Measurements from ENCODE around the gene ITPR2. TPM values are rescaled to one million over a fixed set of nuclear protein-coding genes. Genes with fewer than 3 reads are reported as not detected.

Gene ITPR2
- total and polyA plus RNA-seq, 2 of the 8 experiments (the other 6 are each of a cell fraction or from before 2014, with no cell fraction given) = 4.1 to 48.3 TPM

- H3K9ac ChIP-seq (replicated peaks in 1 of 4; ENCODE audit: extremely low read depth in 1 of 4, low read depth in 3 of 4, low read length in 3 of 4) = no peak overlapping the region
- H3K27me3 ChIP-seq (replicated peaks in 1 of 4; ENCODE audit: control insufficient read depth in 3 of 4, extremely low read depth in 1 of 4, insufficient read depth in 3 of 4, low read length in 3 of 4) = no peaks in the 10 kb centered on the region
- ChIA-PET CTCF (ENCODE audit: partially characterized antibody) (interaction anchor here (1.2 kb wide), 1 partner anchor 30 kb away, joined by 5 read pairs; no protein-coding TSS in a partner anchor), POLR2A (ENCODE audit: partially characterized antibody) (no interaction called here)
- H3K79me2 ChIP-seq (ENCODE audit: control insufficient read depth in 1 of 2, insufficient read depth in 2 of 2, low read length in 2 of 2) = peaks cover 0 to 12% of the 10 kb centered on the region in 2 experiments; a peak in 2 of 4 replicates
- H2BK120ac ChIP-seq (replicated peaks; ENCODE audit: low read depth, low read length) = no peak overlapping the region
- no peaks in the 10 kb centered on the region for H3K23me2 ChIP-seq (ENCODE audit: low read depth, low read length)
- H3K4ac ChIP-seq (replicated peaks; ENCODE audit: insufficient read length, low read depth, low read length) = no peak overlapping the region
- no peak overlapping the region for H2BK15ac ChIP-seq (ENCODE audit: low read length)
- no peak overlapping the region for H2BK20ac ChIP-seq (ENCODE audit: low read length)
- no peak overlapping the region for H3K4me2 ChIP-seq (ENCODE audit: insufficient read depth in 1 of 2, low read depth in 2 of 2, low read length in 2 of 2)
- DNase-seq (ENCODE audit: low read depth in 1 of 2, low spot score in 2 of 2) = no peak
- no peak overlapping the region for H4K91ac ChIP-seq (replicated peaks; ENCODE audit: insufficient read length, low read length)
- 0 out of 2 replicates have a peak, but pooled peaks cover 4% of the 10 kb centered on the region for H3K79me1 ChIP-seq (ENCODE audit: low read depth, low read length)
- H3K27ac ChIP-seq (ENCODE audit: low read depth, low read length) = no peak overlapping the region
- no peaks in the 10 kb centered on the region for H3K4me1 ChIP-seq (replicated peaks in 1 of 4; ENCODE audit: control insufficient read depth in 3 of 4, insufficient read depth in 4 of 4, low read length in 3 of 4)
- no peak overlapping the region for H3K23ac ChIP-seq (ENCODE audit: insufficient read length)
- no peak for FAIRE-seq
- no peak overlapping the region for H2AFZ ChIP-seq (ENCODE audit: low read length)
- H2AK5ac ChIP-seq (ENCODE audit: low read depth, low read length) = no peak overlapping the region
- H2BK12ac ChIP-seq (ENCODE audit: low read depth, low read length) = no peak overlapping the region
- no peaks in the 10 kb centered on the region for H4K20me1 ChIP-seq (replicated peaks in 1 of 2; ENCODE audit: control insufficient read depth in 1 of 2, insufficient read depth in 2 of 2, low read length in 2 of 2)
- H3K36me3 ChIP-seq (ENCODE audit: control insufficient read depth in 2 of 4, insufficient read depth in 4 of 4, low read length in 3 of 4) = no peaks in the 10 kb centered on the region
- H4K8ac ChIP-seq (ENCODE audit: extremely low read depth, insufficient read depth, low read length) = no peak overlapping the region
- H3K18ac ChIP-seq (ENCODE audit: extremely low read depth, low read length) = no peak overlapping the region
- H3K9me3 ChIP-seq (ENCODE audit: insufficient read depth in 2 of 2, low read depth in 1 of 2, low read length in 1 of 2) = no peaks in the 10 kb centered on the region
- H2BK5ac ChIP-seq (ENCODE audit: low read depth, low read length) = no peak overlapping the region
- no peak overlapping the region for H3K56ac ChIP-seq (replicated peaks; ENCODE audit: insufficient read length, low read depth, low read length)
- H4K5ac ChIP-seq (ENCODE audit: insufficient read length, low read depth, low read length) = no peak overlapping the region
- H3K14ac ChIP-seq (ENCODE audit: insufficient read length) = no peak overlapping the region
- no peak overlapping the region for H3K4me3 ChIP-seq (ENCODE audit: extremely low read depth in 1 of 4, insufficient read depth in 2 of 4, low read depth in 3 of 4, low read length in 4 of 4)
- no peak for TF ChIP-seq CBX8 (IDR thresholded peaks at IDR 0.05; ENCODE audit: borderline replicate concordance, low read depth, low read length)
- TF ChIP-seq JUND (IDR thresholded peaks at IDR 0.05; ENCODE audit: low read length) = no peak
- TF ChIP-seq NANOG (IDR thresholded peaks at IDR 0.05; ENCODE audit: insufficient read depth, low read depth, low read length, poor library complexity, severe bottlenecking) = no peak
- TF ChIP-seq MAFK (IDR thresholded peaks at IDR 0.05; ENCODE audit: low read depth, low read length) = no peak
- TF ChIP-seq SIX5 (IDR thresholded peaks at IDR 0.05; ENCODE audit: low read depth, low read length) = no peak
- no peak for TF ChIP-seq SP1 (IDR thresholded peaks at IDR 0.05; ENCODE audit: low read depth, low read length)
- no peak for TF ChIP-seq SIRT6 (IDR thresholded peaks at IDR 0.05; ENCODE audit: low read length)
- TF ChIP-seq CREB1 (IDR thresholded peaks at IDR 0.05) = no peak
- no peak for TF ChIP-seq SAP30 (IDR thresholded peaks at IDR 0.05; ENCODE audit: insufficient read depth, insufficient replicate concordance, low read length)
- no peak for TF ChIP-seq CTCF (IDR thresholded peaks at IDR 0.05; ENCODE audit: control extremely low read depth in 1 of 3, insufficient read depth in 1 of 3, low read depth in 1 of 3, low read length in 3 of 3)
- TF ChIP-seq KDM5A (IDR thresholded peaks at IDR 0.05; ENCODE audit: low read length) = no peak
- no peak for TF ChIP-seq KDM1A (IDR thresholded peaks at IDR 0.05; ENCODE audit: borderline replicate concordance, low read length)
- no peak for TF ChIP-seq RFX5 (IDR thresholded peaks at IDR 0.05; ENCODE audit: borderline replicate concordance, low read depth, low read length)
- no peak for TF ChIP-seq PHF8 (conservative IDR thresholded peaks at IDR 0.05; ENCODE audit: low read depth, low read length)
These were observed 32.6 kb downstream of the ITPR2 start for GRCh38 chr12:26800347-26800746.
